Renal cortex interstitium (tissue), 11 donors: ENCODE measurements around the gene ADRA2A. TPM values are rescaled to one million over a fixed set of nuclear protein-coding genes. Genes with fewer than 3 reads are reported as not detected.

ENCODE experiments used
- DNase-seq, 11 donors: peaks; one replicate each; pipeline ENCODE4 v3.0.0-alpha.2; 2013; ENCODE audit warnings: low read depth in 9 of 11, low spot score in 4 of 11; ENCODE audit errors: extremely low read depth in 1 of 11
- polyA plus RNA-seq, 3 donors: library from polyadenylated mRNA; unstranded; fragments of 120-200 nt; gene quantifications; one replicate each; pipeline ENCODE4 v1.2.1, GENCODE V29; 2013; ENCODE audit not compliant: insufficient read length in 3 of 3

The ADRA2A gene
- polyA plus RNA-seq, 3 donors: 2.3 to 6.0 (median 2.5) TPM

- no peak for DNase-seq
Observed at GRCh38 chr10:111103196-111103840, 26.5 kb downstream of the ADRA2A start.

DNA sequence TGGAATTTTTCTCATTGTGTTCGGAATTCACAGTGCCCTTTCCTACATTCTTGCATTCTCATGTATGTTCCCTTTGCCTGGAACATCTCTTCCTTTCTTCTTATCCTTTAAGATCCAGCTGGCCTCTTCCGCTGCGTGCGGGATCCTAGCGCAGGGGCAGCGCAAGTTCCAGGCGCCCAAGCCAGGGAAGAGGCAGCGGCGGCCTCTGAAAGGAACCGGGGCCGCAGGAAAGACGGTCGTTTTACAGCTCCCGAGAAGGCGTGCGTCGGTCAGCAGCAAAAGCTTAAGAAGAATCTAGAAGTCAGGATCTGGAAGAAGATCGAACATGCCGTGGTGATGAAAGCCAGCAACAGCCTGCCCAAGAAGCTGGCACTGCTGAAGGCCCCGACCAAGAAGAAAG lies 28.0 kb downstream of the ADRA2A start:
- no peak for DNase-seq

GRCh38 chr10:111106081-111106480 lies 29.3 kb downstream of the ADRA2A start:
- DNase-seq: no peak

DNA sequence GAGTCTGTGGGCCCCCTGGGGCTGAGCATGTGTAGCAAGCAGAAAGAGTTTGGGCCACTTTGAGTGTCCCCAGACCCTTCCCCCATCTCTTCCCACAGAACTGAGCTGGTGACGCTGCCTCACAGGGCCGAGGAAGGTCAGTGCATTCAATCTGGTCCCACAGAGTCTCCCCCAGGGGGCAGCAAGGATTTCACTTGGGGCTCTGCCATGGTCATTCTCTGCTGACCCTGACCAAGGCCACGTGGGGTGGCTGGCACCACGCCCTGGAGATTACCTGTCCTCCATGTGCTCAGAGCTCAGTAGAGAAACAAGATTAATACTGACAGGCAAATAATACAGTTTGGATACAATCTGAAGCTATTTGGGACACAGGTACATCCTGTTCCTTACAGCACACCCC lies 30.2 kb downstream of the ADRA2A start:
- no peak for DNase-seq

GRCh38 chr10:111107846-111108245 lies 31.0 kb downstream of the ADRA2A start:
- no peak for DNase-seq

- DNase-seq: no peak
Observed at GRCh38 chr10:111108441-111108840, 31.6 kb downstream of the ADRA2A start.

GRCh38 chr10:111109501-111110242 lies 32.8 kb downstream of the ADRA2A start:
- DNase-seq: peak in 6 of 11 donors; percentile 4 to 19 (median 12)

GRCh38 chr10:111110771-111111170 lies 33.9 kb downstream of the ADRA2A start:
- no peak for DNase-seq

DNA sequence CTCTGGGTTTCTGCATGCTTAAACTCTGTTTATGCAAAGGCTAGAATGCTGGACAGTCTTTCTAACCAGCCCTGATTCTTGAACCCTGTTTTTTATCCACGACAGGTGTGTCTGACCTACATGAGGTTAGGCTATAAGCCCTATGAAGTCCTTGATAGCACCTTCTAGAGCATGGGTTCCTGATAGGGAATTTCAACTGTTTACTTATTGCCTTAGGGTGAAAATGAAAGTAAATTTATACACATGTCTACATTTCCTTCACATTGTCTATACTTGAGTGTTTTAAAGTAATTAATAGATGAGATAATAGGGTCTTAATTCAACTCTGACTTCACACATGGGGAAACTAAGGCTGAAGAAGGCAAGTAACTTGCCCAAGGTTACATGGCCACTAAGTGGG lies 35.5 kb downstream of the ADRA2A start:
- DNase-seq: no peak

- DNase-seq: no peak
Observed at GRCh38 chr10:111113238-111113960, 36.6 kb downstream of the ADRA2A start.

GRCh38 chr10:111113961-111114757 lies 37.3 kb downstream of the ADRA2A start:
- no peak for DNase-seq

DNA sequence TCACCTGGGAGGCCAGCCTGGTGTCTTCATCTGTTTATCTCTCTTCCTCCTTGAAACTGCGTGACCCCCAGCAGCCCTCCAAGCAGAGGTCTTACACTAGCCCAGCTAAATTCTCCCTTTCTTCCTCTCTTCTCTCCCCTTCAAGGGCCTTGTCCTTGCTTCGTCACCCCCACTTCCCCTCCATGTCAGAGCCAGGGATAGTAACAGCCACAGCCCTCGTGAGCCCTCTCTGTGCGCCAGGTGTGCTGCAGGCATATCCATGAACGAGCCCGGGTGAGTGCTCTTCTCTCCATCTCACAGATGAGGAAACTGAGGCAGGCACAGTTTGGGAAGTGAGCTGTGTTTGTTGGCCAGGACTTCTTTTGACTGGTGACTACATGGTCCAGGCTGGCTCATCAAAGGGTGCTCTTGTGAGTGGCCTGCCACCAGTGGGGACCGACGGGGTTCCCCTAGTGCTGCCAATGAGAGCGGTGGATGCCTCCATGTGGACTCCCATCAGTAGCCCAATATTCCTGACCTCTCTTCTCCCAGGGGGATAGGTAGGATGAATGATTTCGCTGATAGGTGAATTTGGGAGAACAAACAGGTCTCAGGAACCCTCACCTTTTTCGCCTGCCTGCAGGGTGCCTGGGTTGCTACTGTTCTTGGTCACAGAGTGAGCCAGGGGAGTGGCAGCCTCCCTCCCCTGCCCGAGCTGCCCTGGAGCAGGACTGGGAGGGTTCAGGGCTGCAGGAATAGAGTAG lies 38.1 kb downstream of the ADRA2A start:
- no peak for DNase-seq

DNA sequence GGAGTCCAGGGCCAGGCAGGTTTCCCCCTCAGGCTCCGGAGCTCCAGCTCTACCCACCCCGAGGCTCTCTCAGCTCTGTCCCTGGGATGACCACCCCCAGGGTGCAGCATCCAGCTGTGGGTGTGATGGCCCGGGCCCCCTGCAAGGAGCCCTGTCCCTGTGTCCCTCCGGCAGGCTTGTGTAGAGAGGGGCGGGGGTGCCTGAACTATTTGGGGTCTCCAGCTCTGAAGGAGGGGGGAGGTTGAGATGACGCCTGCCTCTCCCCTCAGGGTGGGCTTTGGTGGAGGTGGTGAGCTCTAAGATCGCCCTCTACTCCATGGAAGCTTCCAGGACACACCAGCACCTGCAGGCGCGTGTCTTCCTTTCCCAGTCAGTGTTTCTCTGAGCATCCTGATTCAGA lies 39.4 kb downstream of the ADRA2A start:
- DNase-seq: no peak

- no peak for DNase-seq
Observed at GRCh38 chr10:111116762-111117445, 40.1 kb downstream of the ADRA2A start.

- no peak for DNase-seq
Observed at GRCh38 chr10:111117528-111118277, 40.9 kb downstream of the ADRA2A start.

DNA sequence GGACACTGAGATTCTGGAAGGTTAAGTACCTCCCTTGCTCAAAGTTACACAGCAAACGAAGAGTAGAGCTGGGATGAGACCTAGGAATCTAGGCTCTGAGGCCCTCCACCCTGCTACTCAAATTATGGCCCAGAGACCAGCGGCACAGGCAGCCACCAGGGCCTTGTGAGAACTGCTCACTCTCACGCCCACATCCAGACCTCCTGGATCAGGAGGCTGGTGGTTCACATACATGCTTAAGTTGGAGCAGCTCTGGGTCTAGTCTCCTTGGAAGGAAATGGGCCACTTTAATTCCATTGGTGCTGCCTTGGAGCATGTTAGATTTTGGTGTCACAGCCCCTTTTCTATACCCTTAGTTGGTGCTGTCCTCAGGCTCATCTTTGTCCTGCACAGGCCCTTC lies 41.9 kb downstream of the ADRA2A start:
- DNase-seq: no peak

DNA sequence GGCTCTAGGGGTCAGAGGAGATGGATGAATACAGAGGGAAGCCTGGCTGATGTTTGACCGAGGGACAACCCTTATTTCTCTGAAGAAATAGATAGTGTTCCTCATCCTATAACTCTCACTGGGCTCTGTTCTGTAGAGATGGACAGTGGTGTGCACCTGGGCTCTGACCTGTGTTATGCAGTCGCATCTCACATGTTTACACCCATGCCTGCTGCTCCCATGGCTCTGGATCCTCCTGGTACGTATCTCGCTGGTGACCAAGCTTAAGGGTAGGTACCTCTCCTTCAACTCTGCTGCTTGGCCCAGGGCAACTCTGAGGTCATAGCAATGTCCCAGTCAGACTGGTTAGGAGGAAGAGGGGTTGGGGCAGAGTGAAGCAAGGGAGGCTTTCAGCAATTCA lies 42.8 kb downstream of the ADRA2A start:
- DNase-seq: no peak

DNA sequence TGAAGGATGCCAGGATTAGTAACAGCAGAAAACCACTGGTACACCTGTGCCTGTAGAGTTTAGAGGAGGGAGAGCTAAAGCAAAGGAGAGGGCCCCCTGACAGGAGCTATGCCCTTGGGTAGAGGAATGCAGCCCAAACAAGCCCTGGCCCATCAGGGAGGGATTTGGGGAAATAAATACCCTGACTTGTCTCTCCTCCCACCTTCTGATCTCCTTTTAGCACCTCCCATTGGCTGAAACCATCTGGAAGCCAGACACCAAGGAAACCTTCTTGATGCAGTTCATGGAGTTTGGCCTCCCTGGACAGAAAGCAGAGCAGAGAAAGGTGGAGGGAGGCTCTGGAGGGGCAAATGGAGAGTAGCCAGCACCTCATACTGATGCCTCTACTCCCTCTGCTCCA lies 45.3 kb downstream of the ADRA2A start:
- DNase-seq: no peak
